Measurements from ENCODE around the gene KRTAP4-9. TPM values are rescaled to one million over a fixed set of nuclear protein-coding genes. Genes with fewer than 3 reads are reported as not detected.
"Not testable (repeated sequence)": the region's sequence is repeated elsewhere in the genome, so short reads cannot be mapped to it uniquely, and the experiment has no call there.

Gene KRTAP4-9
- total RNA-seq, 1 experiment from 2014 or later: not detected

DNA sequence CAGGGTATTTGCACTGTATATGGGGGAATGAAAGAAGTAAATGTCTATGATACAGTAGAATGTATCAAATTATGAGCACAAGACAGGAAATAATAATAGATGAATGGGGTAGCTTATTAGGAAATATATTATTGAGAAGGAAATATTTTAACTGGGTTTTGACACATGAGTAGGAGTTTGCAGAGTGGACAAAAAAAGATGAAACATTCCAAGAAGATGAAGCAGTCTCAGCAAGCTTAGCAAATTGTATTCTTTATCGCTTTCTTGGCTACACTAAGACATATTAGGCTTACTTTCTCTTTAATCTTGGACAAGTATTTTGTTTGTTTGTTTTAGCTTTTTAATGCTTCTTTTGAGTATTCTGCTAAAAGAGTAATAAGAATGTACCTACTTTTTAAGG is 1.3 kb upstream of the KRTAP4-9 start:
- no peaks in the 10 kb centered on the region for H3K9me3 ChIP-seq (ENCODE audit: low read length)
- no peaks in the 10 kb centered on the region for H4K20me1 ChIP-seq (ENCODE audit: insufficient read depth, low read depth, low read length)
- no peak overlapping the region for H2AFZ ChIP-seq (ENCODE audit: low read length)
- H3K4me3 ChIP-seq (ENCODE audit: low read length): no peak overlapping the region
- H3K9me2 ChIP-seq (replicated peaks; ENCODE audit: insufficient read depth, low read length): no peaks in the 10 kb centered on the region
- no peak overlapping the region for H3K9ac ChIP-seq (ENCODE audit: low read length)
- H3K27ac ChIP-seq (ENCODE audit: low read length): no peak overlapping the region
- DNase-seq: no peak
- H3K27me3 ChIP-seq (ENCODE audit: low read length): no peaks in the 10 kb centered on the region
- H3K36me3 ChIP-seq (ENCODE audit: insufficient read depth, low read length): no peaks in the 10 kb centered on the region
- no peak overlapping the region for H3K4me2 ChIP-seq (ENCODE audit: low read depth, low read length, poor library complexity, severe bottlenecking)
- H3K4me1 ChIP-seq (ENCODE audit: low read length): no peaks in the 10 kb centered on the region
- H3K79me2 ChIP-seq (ENCODE audit: low read length): no peaks in the 10 kb centered on the region

GRCh38 chr17:41104386-41105038 is 677 bp upstream of the KRTAP4-9 start:
- H3K9ac ChIP-seq (ENCODE audit: low read length); H3K4me3 ChIP-seq (ENCODE audit: low read length); H3K9me3 ChIP-seq (ENCODE audit: low read length); H3K4me1 ChIP-seq (ENCODE audit: low read length); DNase-seq; H2AFZ ChIP-seq (ENCODE audit: low read length); H3K36me3 ChIP-seq (ENCODE audit: insufficient read depth, low read length); H3K9me2 ChIP-seq (replicated peaks; ENCODE audit: insufficient read depth, low read length); H3K27me3 ChIP-seq (ENCODE audit: low read length); H3K79me2 ChIP-seq (ENCODE audit: low read length); H4K20me1 ChIP-seq (ENCODE audit: insufficient read depth, low read depth, low read length); H3K4me2 ChIP-seq (ENCODE audit: low read depth, low read length, poor library complexity, severe bottlenecking); H3K27ac ChIP-seq (ENCODE audit: low read length): not testable (repeated sequence)

- no peaks in the 10 kb centered on the region for H3K27me3 ChIP-seq (ENCODE audit: low read length)
- H3K36me3 ChIP-seq (ENCODE audit: insufficient read depth, low read length): no peaks in the 10 kb centered on the region
- H3K9ac ChIP-seq (ENCODE audit: low read length): no peak overlapping the region
- H3K79me2 ChIP-seq (ENCODE audit: low read length): no peaks in the 10 kb centered on the region
- H4K20me1 ChIP-seq (ENCODE audit: insufficient read depth, low read depth, low read length): no peaks in the 10 kb centered on the region
- no peak overlapping the region for H3K4me3 ChIP-seq (ENCODE audit: low read length)
- no peaks in the 10 kb centered on the region for H3K4me1 ChIP-seq (ENCODE audit: low read length)
- H3K9me2 ChIP-seq (replicated peaks; ENCODE audit: insufficient read depth, low read length): no peaks in the 10 kb centered on the region
- peaks cover 3% of the 10 kb centered on the region; the same call in 1 of the 2 replicates for H3K9me3 ChIP-seq (ENCODE audit: low read length)
- H3K4me2 ChIP-seq (ENCODE audit: low read depth, low read length, poor library complexity, severe bottlenecking): no peak overlapping the region
- no peak for DNase-seq
- no peak overlapping the region for H3K27ac ChIP-seq (ENCODE audit: low read length)
- H2AFZ ChIP-seq (ENCODE audit: low read length): no peak overlapping the region
Observed at GRCh38 chr17:41107941-41108450, 2.8 kb downstream of the KRTAP4-9 start.

- not testable (repeated sequence) for H3K27ac ChIP-seq (ENCODE audit: low read length); H3K4me3 ChIP-seq (ENCODE audit: low read length); H3K9ac ChIP-seq (ENCODE audit: low read length); H4K20me1 ChIP-seq (ENCODE audit: insufficient read depth, low read depth, low read length); H3K27me3 ChIP-seq (ENCODE audit: low read length); H3K4me2 ChIP-seq (ENCODE audit: low read depth, low read length, poor library complexity, severe bottlenecking); H3K9me2 ChIP-seq (replicated peaks; ENCODE audit: insufficient read depth, low read length); H3K36me3 ChIP-seq (ENCODE audit: insufficient read depth, low read length); H2AFZ ChIP-seq (ENCODE audit: low read length); H3K4me1 ChIP-seq (ENCODE audit: low read length); H3K9me3 ChIP-seq (ENCODE audit: low read length); H3K79me2 ChIP-seq (ENCODE audit: low read length); DNase-seq
Observed at GRCh38 chr17:41108728-41109386, 3.7 kb downstream of the KRTAP4-9 start.

DNA sequence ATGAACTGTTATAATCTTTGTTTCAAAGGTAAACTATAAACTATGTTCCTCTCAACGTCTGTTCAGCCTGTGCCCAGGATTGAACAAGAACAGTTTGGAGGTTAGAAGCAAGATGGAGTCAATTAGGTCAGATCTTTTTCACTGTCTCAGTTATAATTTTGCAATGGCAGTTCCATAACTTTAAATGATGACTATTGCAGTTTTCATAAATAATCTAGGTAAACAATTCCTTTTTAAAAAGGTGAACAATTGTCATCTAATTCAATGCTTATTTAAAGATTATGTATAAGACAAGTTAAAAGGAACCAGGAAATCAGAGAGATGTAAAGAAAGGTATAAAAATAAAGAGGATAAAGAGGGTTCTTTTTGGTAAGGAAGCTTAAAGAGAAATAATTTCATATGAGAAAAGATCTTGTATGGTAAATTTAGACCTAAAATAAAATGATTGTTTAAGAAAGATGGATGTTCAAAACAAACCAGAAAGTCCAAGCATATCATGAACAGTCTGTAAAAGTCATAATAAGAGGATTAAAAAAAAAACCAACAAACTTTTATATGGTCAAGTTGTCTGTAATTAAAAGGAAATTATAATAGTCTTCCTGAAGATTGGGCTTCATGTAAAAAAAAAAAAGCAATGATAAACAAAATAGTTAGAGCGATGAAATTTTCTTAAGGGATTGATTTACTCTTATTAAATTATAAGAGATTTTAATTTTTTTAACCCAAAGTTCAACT is 6.1 kb downstream of the KRTAP4-9 start:
- Histone ChIP-seq H3K36me3 (ENCODE audit: insufficient read depth, low read length) (no peaks in the 10 kb centered on the region), H4K20me1 (ENCODE audit: insufficient read depth, low read depth, low read length) (no peaks in the 10 kb centered on the region), H3K4me1 (ENCODE audit: low read length) (no peaks in the 10 kb centered on the region; the same call in 1 of the 2 replicates), H3K4me2 (ENCODE audit: low read depth, low read length, poor library complexity, severe bottlenecking) (no peak overlapping the region), H3K9ac (ENCODE audit: low read length) (no peak overlapping the region), H3K4me3 (ENCODE audit: low read length) (no peak overlapping the region), H3K79me2 (ENCODE audit: low read length) (no peaks in the 10 kb centered on the region), H3K27me3 (ENCODE audit: low read length) (no peaks in the 10 kb centered on the region), H3K9me3 (ENCODE audit: low read length) (peaks cover 3% of the 10 kb centered on the region; the same call in 1 of the 2 replicates), H2AFZ (ENCODE audit: low read length) (no peak overlapping the region), H3K9me2 (replicated peaks; ENCODE audit: insufficient read depth, low read length) (no peaks in the 10 kb centered on the region), H3K27ac (ENCODE audit: low read length) (no peak overlapping the region)
- DNase-seq: no peak

- Histone ChIP-seq H3K4me1 (ENCODE audit: low read length) (peaks cover 7% of the 10 kb centered on the region), H3K9ac (ENCODE audit: low read length) (no peak overlapping the region)
Observed at GRCh38 chr17:41116297-41116696, 11.1 kb downstream of the KRTAP4-9 start.

GRCh38 chr17:41117846-41118386 is 12.7 kb downstream of the KRTAP4-9 start, which contains the start of gene KRTAP4-11:
TSS of gene KRTAP4-11 (minus strand) at chr17:41118373. CDS start at chr17:41118315, 58 bp downstream.
- not testable (repeated sequence) for H3K4me3 ChIP-seq (ENCODE audit: low read length); H3K36me3 ChIP-seq (ENCODE audit: insufficient read depth, low read length); H3K27ac ChIP-seq (ENCODE audit: low read length); H3K4me2 ChIP-seq (ENCODE audit: low read depth, low read length, poor library complexity, severe bottlenecking); DNase-seq; H3K27me3 ChIP-seq (ENCODE audit: low read length); H3K79me2 ChIP-seq (ENCODE audit: low read length); H4K20me1 ChIP-seq (ENCODE audit: insufficient read depth, low read depth, low read length); H3K9ac ChIP-seq (ENCODE audit: low read length); H2AFZ ChIP-seq (ENCODE audit: low read length); H3K9me2 ChIP-seq (replicated peaks; ENCODE audit: insufficient read depth, low read length); H3K9me3 ChIP-seq (ENCODE audit: low read length); H3K4me1 ChIP-seq (ENCODE audit: low read length)

More at GRCh38 chr17:41116297-41116696, 11.1 kb downstream of the KRTAP4-9 start:
- no peak overlapping the region for H3K4me3 ChIP-seq (ENCODE audit: low read length)
- H3K9me3 ChIP-seq (ENCODE audit: low read length): peaks cover under 1% of the 10 kb centered on the region; the same call in 1 of the 2 replicates
- no peaks in the 10 kb centered on the region for H3K27me3 ChIP-seq (ENCODE audit: low read length)
- H4K20me1 ChIP-seq (ENCODE audit: insufficient read depth, low read depth, low read length): no peaks in the 10 kb centered on the region
- no peak for DNase-seq
- H2AFZ ChIP-seq (ENCODE audit: low read length): 0 out of 2 replicates have a peak overlapping the region, but pooled peaks have one; percentile 34
- no peaks in the 10 kb centered on the region for H3K9me2 ChIP-seq (replicated peaks; ENCODE audit: insufficient read depth, low read length)
- H3K27ac ChIP-seq (ENCODE audit: low read length): no peak overlapping the region
- no peaks in the 10 kb centered on the region for H3K36me3 ChIP-seq (ENCODE audit: insufficient read depth, low read length)
- H3K79me2 ChIP-seq (ENCODE audit: low read length): no peaks in the 10 kb centered on the region
- H3K4me2 ChIP-seq (ENCODE audit: low read depth, low read length, poor library complexity, severe bottlenecking): no peak overlapping the region

GRCh38 chr17:41118721-41119120 is 13.5 kb downstream of the KRTAP4-9 start:
- Histone ChIP-seq H3K36me3 (ENCODE audit: insufficient read depth, low read length) (no peaks in the 10 kb centered on the region), H3K27me3 (ENCODE audit: low read length) (no peaks in the 10 kb centered on the region), H2AFZ (ENCODE audit: low read length) (no peak overlapping the region), H3K4me1 (ENCODE audit: low read length) (peaks cover 7% of the 10 kb centered on the region), H3K9ac (ENCODE audit: low read length) (no peak overlapping the region), H3K4me3 (ENCODE audit: low read length) (no peak overlapping the region), H3K27ac (ENCODE audit: low read length) (no peak overlapping the region), H3K9me3 (ENCODE audit: low read length) (no peaks in the 10 kb centered on the region), H3K4me2 (ENCODE audit: low read depth, low read length, poor library complexity, severe bottlenecking) (no peak overlapping the region), H4K20me1 (ENCODE audit: insufficient read depth, low read depth, low read length) (no peaks in the 10 kb centered on the region), H3K9me2 (replicated peaks; ENCODE audit: insufficient read depth, low read length) (no peaks in the 10 kb centered on the region), H3K79me2 (ENCODE audit: low read length) (no peaks in the 10 kb centered on the region)
- no peak for DNase-seq

Data from Karpas-422 (cell line).